PFSK-1 (cell line): ENCODE measurements around the gene GPC4.

Experiments used
- POLR2AphosphoS5 ChIP-seq: IDR thresholded peaks from 2 replicates; pipeline ENCODE4 v1.6.1; 2012; ENCODE audit warnings: low read depth, mild to moderate bottlenecking, control low read depth, low read length, moderate library complexity
- TF ChIP-seq, protein P1 (sequence below), 2 experiments: IDR thresholded peaks; 2 replicates each; pipeline versions ENCODE4 v1.6.1 to v1.8.0; 2011 to 2012; ENCODE audit warnings: low read depth in 2 of 2, low read length in 2 of 2, control low read depth in 1 of 2, inconsistent platforms in 1 of 2, mild to moderate bottlenecking in 1 of 2, moderate library complexity in 1 of 2; ENCODE audit not compliant: insufficient read depth in 1 of 2

- no peak for TF ChIP-seq POLR2AphosphoS5
- TF ChIP-seq, protein P1, sequence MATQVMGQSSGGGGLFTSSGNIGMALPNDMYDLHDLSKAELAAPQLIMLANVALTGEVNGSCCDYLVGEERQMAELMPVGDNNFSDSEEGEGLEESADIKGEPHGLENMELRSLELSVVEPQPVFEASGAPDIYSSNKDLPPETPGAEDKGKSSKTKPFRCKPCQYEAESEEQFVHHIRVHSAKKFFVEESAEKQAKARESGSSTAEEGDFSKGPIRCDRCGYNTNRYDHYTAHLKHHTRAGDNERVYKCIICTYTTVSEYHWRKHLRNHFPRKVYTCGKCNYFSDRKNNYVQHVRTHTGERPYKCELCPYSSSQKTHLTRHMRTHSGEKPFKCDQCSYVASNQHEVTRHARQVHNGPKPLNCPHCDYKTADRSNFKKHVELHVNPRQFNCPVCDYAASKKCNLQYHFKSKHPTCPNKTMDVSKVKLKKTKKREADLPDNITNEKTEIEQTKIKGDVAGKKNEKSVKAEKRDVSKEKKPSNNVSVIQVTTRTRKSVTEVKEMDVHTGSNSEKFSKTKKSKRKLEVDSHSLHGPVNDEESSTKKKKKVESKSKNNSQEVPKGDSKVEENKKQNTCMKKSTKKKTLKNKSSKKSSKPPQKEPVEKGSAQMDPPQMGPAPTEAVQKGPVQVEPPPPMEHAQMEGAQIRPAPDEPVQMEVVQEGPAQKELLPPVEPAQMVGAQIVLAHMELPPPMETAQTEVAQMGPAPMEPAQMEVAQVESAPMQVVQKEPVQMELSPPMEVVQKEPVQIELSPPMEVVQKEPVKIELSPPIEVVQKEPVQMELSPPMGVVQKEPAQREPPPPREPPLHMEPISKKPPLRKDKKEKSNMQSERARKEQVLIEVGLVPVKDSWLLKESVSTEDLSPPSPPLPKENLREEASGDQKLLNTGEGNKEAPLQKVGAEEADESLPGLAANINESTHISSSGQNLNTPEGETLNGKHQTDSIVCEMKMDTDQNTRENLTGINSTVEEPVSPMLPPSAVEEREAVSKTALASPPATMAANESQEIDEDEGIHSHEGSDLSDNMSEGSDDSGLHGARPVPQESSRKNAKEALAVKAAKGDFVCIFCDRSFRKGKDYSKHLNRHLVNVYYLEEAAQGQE (IDR thresholded peaks at IDR 0.05; ENCODE audit: insufficient read depth in 1 of 2, low read depth in 2 of 2, low read length in 2 of 2): no peak
These were observed 29.9 kb upstream of the GPC4 start for GRCh38 chrX:133444952-133445831.
